Dendritic cell treated with granulocyte-macrophage colony-stimulating factor and Interleukin-4, amounts not matched to agents 40 ng/mL and 50 ng/mL, for 4 days (primary cell): ENCODE results near the gene TTLL11.
"Not testable (repeated sequence)": the region's sequence is repeated elsewhere in the genome, so short reads cannot be mapped to it uniquely, and the experiment has no call there.

Experiments used
- H3K27ac Mint-ChIP-seq: one replicate; pipeline ENCODE4 v1.8.0; 2022; ENCODE audit warnings: mild to moderate bottlenecking, mixed read lengths
- H3K27me3 Mint-ChIP-seq: one replicate; pipeline ENCODE4 v1.8.0; 2022; ENCODE audit warnings: mild to moderate bottlenecking, mixed read lengths
- H3K36me3 Mint-ChIP-seq: one replicate; pipeline ENCODE4 v1.8.0; 2022; ENCODE audit warnings: low read depth, mixed read lengths
- H3K4me1 Mint-ChIP-seq: one replicate; pipeline ENCODE4 v1.8.0; 2022; ENCODE audit warnings: low read depth, mixed read lengths
- H3K4me3 Mint-ChIP-seq: one replicate; pipeline ENCODE4 v1.8.0; 2022; ENCODE audit warnings: mild to moderate bottlenecking, moderate library complexity, mixed read lengths
- H3K9me3 Mint-ChIP-seq: one replicate; pipeline ENCODE4 v1.8.0; 2022; ENCODE audit warnings: mixed read lengths
- intact Hi-C: fragments of 100-400 bp; cut with micrococcal nuclease; formaldehyde crosslinking; loops from one replicate; pipeline ENCODE4 v1.15.0; 2022

Gene TTLL11

GRCh38 chr9:121910491-121911040 lies 182.5 kb downstream of the TTLL11 start:
- Mint-ChIP-seq H3K4me3 (no peak overlapping the region), H3K27ac (no peak overlapping the region), H3K27me3 (peaks cover 7% of the 10 kb centered on the region), H3K9me3 (no peaks in the 10 kb centered on the region), H3K36me3 (no peaks in the 10 kb centered on the region), H3K4me1 (peaks cover 39% of the 10 kb centered on the region)
- intact Hi-C loops: no loop called here

GRCh38 chr9:121909111-121909510 lies 184.0 kb downstream of the TTLL11 start:
- H3K4me3 Mint-ChIP-seq: no peak overlapping the region
- peaks cover 39% of the 10 kb centered on the region for H3K4me1 Mint-ChIP-seq
- no peaks in the 10 kb centered on the region for H3K9me3 Mint-ChIP-seq
- peaks cover 7% of the 10 kb centered on the region for H3K27me3 Mint-ChIP-seq
- no peak overlapping the region for H3K27ac Mint-ChIP-seq
- H3K36me3 Mint-ChIP-seq: no peaks in the 10 kb centered on the region
- intact Hi-C loops: no loop called here

GRCh38 chr9:121906074-121906870 lies 186.8 kb downstream of the TTLL11 start:
- Mint-ChIP-seq H3K9me3 (no peaks in the 10 kb centered on the region), H3K27ac (no peak overlapping the region), H3K36me3 (no peaks in the 10 kb centered on the region), H3K27me3 (peaks cover 10% of the 10 kb centered on the region), H3K4me3 (no peak overlapping the region), H3K4me1 (peaks cover 23% of the 10 kb centered on the region)
- intact Hi-C loops: no loop called here

GRCh38 chr9:121902461-121903135 lies 190.5 kb downstream of the TTLL11 start:
- H3K9me3 Mint-ChIP-seq: peaks cover 15% of the 10 kb centered on the region
- H3K36me3 Mint-ChIP-seq: no peaks in the 10 kb centered on the region
- intact Hi-C loops: no loop called here
- peaks cover 5% of the 10 kb centered on the region for H3K27me3 Mint-ChIP-seq
- no peak overlapping the region for H3K4me3 Mint-ChIP-seq
- peaks cover 14% of the 10 kb centered on the region for H3K4me1 Mint-ChIP-seq
- no peak overlapping the region for H3K27ac Mint-ChIP-seq

DNA sequence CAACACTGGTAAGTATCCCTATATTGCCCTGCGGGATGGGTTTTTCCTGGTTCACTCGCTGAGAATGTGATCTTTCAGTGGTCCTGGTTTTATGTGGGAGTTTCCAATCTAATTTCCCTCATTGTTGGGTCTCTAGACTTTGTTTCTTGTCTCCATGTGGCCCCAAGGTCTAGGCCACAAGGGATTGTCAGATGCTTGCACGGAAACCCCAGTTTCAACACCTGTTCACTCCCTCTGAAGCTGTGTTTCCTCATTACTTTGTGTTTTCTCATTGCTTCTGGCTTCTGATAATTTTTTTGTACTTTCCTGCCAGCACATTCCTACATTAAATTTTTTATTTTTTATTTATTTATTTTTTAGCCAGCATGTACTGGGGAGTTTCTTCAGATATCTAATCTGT lies 191.5 kb downstream of the TTLL11 start:
- Mint-ChIP-seq H3K4me1 (peaks cover 8% of the 10 kb centered on the region), H3K36me3 (no peaks in the 10 kb centered on the region)

DNA sequence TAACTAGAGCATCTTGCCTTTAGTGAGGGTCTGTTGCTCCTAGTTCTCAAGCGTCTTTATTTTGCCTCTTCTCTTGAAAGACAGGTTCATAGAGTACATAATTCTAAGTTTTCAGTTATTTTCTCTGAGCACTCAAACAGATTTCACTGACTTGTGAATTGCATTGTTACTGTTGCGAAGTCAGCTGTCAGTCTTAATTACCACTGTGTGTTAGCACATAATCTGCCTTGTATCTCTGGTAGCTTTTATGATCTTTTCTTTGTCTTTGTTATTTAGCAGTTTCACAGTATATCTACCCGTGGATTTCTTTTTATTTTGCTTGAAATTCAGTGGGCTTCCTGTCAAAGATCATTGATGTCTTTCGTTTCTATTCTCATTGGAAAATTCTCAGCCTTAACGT lies 192.9 kb downstream of the TTLL11 start:
- peaks cover 5% of the 10 kb centered on the region for H3K27me3 Mint-ChIP-seq
- H3K4me1 Mint-ChIP-seq: no peaks in the 10 kb centered on the region
- intact Hi-C loops: no loop called here
- no peak overlapping the region for H3K4me3 Mint-ChIP-seq
- H3K27ac Mint-ChIP-seq: no peak overlapping the region
- H3K36me3 Mint-ChIP-seq: no peaks in the 10 kb centered on the region
- H3K9me3 Mint-ChIP-seq: peaks cover 15% of the 10 kb centered on the region

More for the DNA sequence above, 191.5 kb downstream of the TTLL11 start:
- Mint-ChIP-seq H3K4me3 (no peak overlapping the region), H3K9me3 (peaks cover 15% of the 10 kb centered on the region), H3K27ac (no peak overlapping the region), H3K27me3 (peaks cover 5% of the 10 kb centered on the region)
- intact Hi-C loops: no loop called here

DNA sequence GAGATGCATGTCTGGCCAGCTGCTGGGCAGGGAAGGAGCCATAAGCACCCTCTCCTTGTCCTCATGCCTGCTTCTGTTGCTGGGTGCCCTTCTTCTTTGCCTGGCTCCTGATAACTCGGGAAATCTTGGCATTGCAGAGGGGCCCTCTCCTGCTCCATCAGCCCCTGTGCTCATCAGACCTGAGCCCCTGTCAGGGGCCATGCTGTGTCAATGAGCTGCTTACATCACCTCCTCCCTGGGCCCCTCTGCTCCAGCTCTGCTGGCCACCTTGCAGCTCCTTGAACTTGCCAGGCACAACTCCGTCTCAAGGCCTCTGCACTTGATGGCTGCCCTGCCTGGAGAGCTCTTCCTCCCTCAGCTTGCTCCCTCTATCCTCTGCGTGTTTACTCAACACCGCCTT lies 194.3 kb downstream of the TTLL11 start:
- H3K9me3 Mint-ChIP-seq: peaks cover 15% of the 10 kb centered on the region
- H3K27me3 Mint-ChIP-seq: peaks cover 5% of the 10 kb centered on the region
- no peak overlapping the region for H3K4me3 Mint-ChIP-seq
- no peaks in the 10 kb centered on the region for H3K36me3 Mint-ChIP-seq
- no peaks in the 10 kb centered on the region for H3K4me1 Mint-ChIP-seq
- intact Hi-C loops: no loop called here
- no peak overlapping the region for H3K27ac Mint-ChIP-seq

- peaks cover 15% of the 10 kb centered on the region for H3K9me3 Mint-ChIP-seq
- no peaks in the 10 kb centered on the region for H3K4me1 Mint-ChIP-seq
- H3K27ac Mint-ChIP-seq: no peak overlapping the region
- no peak overlapping the region for H3K4me3 Mint-ChIP-seq
- H3K27me3 Mint-ChIP-seq: peaks cover 2% of the 10 kb centered on the region
- intact Hi-C loops: no loop called here
- H3K36me3 Mint-ChIP-seq: no peaks in the 10 kb centered on the region
Measured at GRCh38 chr9:121897140-121897539, 196.0 kb downstream of the TTLL11 start.

GRCh38 chr9:121896545-121896943 lies 196.6 kb downstream of the TTLL11 start:
- peaks cover 15% of the 10 kb centered on the region for H3K9me3 Mint-ChIP-seq

DNA sequence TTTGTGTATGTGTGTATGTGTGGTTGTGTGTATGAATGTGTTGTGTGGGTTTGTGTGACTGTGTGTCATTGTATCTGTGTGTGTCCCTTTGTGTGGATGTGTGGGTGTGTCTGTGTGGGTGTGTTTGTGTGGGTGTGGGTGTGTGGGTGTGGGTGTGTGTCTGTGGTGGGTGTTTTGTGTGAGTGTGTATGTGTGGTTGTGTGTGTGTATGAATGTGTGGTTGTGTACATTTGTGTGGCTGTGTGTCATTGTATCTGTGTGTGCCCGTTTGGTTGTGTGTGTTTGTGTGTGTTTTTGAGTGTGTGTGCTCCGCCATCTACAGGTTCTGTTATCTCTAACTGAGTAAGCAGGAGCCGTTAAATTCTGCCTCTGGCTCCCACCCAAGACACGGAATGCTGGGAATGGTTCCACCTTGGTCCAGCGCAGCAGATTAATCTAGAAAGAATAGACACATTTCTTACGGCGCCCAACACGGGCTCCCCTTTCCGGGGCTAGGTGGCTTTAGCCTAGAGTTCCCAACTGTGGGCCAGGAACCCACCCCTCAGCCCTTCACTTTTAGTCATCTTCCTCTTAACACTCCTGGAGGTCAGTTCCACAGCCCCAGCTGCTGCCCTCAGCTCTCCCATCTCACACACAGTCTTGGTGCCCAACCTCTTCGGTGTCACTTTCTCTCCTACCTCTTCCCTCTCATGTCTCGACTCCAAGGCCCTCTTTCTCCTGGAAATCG lies 197.1 kb downstream of the TTLL11 start:
- no peaks in the 10 kb centered on the region for H3K36me3 Mint-ChIP-seq
- H3K27me3 Mint-ChIP-seq: peaks cover 2% of the 10 kb centered on the region
- H3K27ac Mint-ChIP-seq: no peak overlapping the region
- peaks cover 15% of the 10 kb centered on the region for H3K9me3 Mint-ChIP-seq
- intact Hi-C loops: no loop called here
- H3K4me3 Mint-ChIP-seq: no peak overlapping the region
- no peaks in the 10 kb centered on the region for H3K4me1 Mint-ChIP-seq

More at GRCh38 chr9:121896545-121896943, 196.6 kb downstream of the TTLL11 start:
- peaks cover 2% of the 10 kb centered on the region for H3K27me3 Mint-ChIP-seq
- no peaks in the 10 kb centered on the region for H3K36me3 Mint-ChIP-seq
- intact Hi-C loops: no loop called here
- no peak overlapping the region for H3K27ac Mint-ChIP-seq
- no peaks in the 10 kb centered on the region for H3K4me1 Mint-ChIP-seq
- no peak overlapping the region for H3K4me3 Mint-ChIP-seq

DNA sequence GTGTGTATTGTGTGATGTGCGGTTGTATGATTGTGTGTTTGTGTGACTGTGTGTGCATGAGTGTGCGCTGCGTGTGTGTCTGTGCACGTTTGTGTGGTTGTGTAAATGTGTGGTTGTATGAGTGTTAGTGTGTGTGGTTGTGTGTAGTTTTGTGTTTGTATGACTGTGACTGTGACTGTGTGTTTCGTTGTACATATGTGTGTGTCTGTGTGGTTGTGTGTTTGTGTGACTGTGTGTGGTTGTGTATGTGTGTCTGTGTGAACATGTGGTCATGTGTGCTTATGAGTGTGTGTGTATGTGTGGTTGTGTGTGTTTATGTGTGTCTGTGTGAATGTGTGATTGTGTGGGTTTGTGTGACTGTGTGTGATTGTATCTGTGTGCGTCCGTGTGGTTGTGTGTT lies 197.8 kb downstream of the TTLL11 start:
- Mint-ChIP-seq H3K4me1 (no peaks in the 10 kb centered on the region), H3K27me3 (peaks cover 2% of the 10 kb centered on the region), H3K9me3 (peaks cover 9% of the 10 kb centered on the region), H3K4me3 (no peak overlapping the region), H3K36me3 (no peaks in the 10 kb centered on the region), H3K27ac (no peak overlapping the region)
- intact Hi-C loops: no loop called here

DNA sequence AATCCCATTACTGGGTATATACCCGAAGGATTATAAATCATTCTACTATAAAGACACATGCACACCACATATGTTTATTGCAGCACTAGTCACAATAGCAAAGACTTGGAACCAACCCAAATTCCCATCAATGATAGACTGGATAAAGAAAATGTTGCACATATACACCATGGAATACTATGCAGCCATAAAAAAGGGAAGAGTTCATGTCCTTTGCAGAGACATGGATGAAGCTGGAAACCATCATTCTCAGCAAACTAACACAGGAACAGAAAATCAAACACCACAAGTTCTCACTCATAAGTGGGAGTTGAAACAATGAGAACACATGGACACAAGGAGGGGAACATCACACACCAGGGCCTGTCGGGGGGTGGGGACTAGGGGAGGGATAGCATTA lies 198.7 kb downstream of the TTLL11 start:
- H3K4me1 Mint-ChIP-seq, H3K27ac Mint-ChIP-seq, H3K4me3 Mint-ChIP-seq, H3K36me3 Mint-ChIP-seq, H3K27me3 Mint-ChIP-seq, intact Hi-C loops, H3K9me3 Mint-ChIP-seq: not testable (repeated sequence)

DNA sequence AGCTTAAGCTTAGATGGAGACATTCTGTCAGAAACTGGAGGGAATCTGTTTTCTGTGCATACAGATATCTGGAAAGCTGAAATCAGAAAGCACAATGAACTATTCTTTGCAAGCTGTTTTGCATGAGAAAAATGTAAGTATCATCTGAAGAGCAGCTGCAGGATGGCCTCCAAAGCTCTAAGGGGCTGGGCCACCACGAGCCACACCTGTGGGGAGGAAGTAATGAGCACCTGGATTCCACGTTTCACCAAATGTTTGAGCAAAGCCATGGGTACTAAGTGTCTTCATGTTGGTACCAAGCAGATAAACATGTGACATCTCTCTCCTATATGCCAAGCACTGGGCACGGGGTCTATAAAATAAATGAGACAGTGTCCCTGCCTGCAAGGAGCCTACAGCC lies 199.3 kb downstream of the TTLL11 start:
- intact Hi-C loops: no loop called here
- Mint-ChIP-seq H3K27me3 (peaks cover 2% of the 10 kb centered on the region), H3K36me3 (no peaks in the 10 kb centered on the region), H3K4me3 (no peak overlapping the region), H3K4me1 (no peaks in the 10 kb centered on the region), H3K9me3 (no peaks in the 10 kb centered on the region), H3K27ac (no peak overlapping the region)

DNA sequence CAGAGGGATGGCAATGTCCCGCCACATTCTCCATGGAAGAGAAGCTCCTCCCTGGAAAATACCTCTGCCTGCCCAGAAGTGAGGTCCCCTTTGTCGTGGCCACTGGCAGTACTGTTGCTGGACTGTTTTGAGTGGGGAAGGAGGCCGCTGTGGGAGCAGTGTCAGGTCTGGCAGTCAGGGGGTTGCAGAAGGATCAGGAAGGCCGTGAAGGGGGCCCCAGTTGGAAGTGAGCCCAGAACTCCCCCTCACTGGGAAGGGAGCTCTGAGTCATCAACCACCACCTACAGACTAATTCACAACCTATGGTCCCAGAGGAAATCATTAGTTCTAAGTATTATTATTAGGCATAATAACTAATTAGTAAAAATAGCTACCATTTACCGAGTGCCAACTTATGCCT lies 200.4 kb downstream of the TTLL11 start:
- no peaks in the 10 kb centered on the region for H3K36me3 Mint-ChIP-seq
- no peaks in the 10 kb centered on the region for H3K9me3 Mint-ChIP-seq
- H3K4me1 Mint-ChIP-seq: no peaks in the 10 kb centered on the region
- intact Hi-C loops: no loop called here
- peaks cover under 1% of the 10 kb centered on the region for H3K27me3 Mint-ChIP-seq
- H3K27ac Mint-ChIP-seq: no peak overlapping the region
- H3K4me3 Mint-ChIP-seq: no peak overlapping the region
